HG02943 (cell line): ENCODE results near the gene ACER3.
"Not testable (repeated sequence)": the region's sequence is repeated elsewhere in the genome, so short reads cannot be mapped to it uniquely, and the experiment has no call there.

Experiments used
- ATAC-seq: cut with Tn5 transposase; IDR thresholded peaks from one replicate; pipeline ENCODE4 v1.9.1; 2021; ENCODE audit warnings: mild to moderate bottlenecking, low read depth, moderate library complexity; ENCODE audit not compliant: unreplicated experiment

ACER3 gene

GRCh38 chr11:76978818-76979217, 118.1 kb downstream of the ACER3 start:
- ATAC-seq = no peak

GRCh38 chr11:76980196-76980595, 119.5 kb downstream of the ACER3 start:
- no peak for ATAC-seq

GRCh38 chr11:76984743-76985142, 124.0 kb downstream of the ACER3 start:
- no peak for ATAC-seq

- ATAC-seq = no peak
Observed at GRCh38 chr11:76987203-76987602, 126.5 kb downstream of the ACER3 start.

- ATAC-seq = no peak
Observed at GRCh38 chr11:76990628-76991027, 129.9 kb downstream of the ACER3 start.

GRCh38 chr11:76995081-76995576, 134.4 kb downstream of the ACER3 start:
- ATAC-seq = no peak

- no peak for ATAC-seq
Observed at GRCh38 chr11:76997512-76997911, 136.8 kb downstream of the ACER3 start.

GRCh38 chr11:76999597-76999996, 138.9 kb downstream of the ACER3 start:
- ATAC-seq = no peak

- ATAC-seq = no peak
Observed at GRCh38 chr11:77001613-77002012, 140.9 kb downstream of the ACER3 start.

- ATAC-seq = no peak
Observed at GRCh38 chr11:77002776-77003175, 142.1 kb downstream of the ACER3 start.

GRCh38 chr11:77003963-77004362, 143.2 kb downstream of the ACER3 start:
- no peak for ATAC-seq

- ATAC-seq = no peak
Observed at GRCh38 chr11:77009533-77010160, 148.9 kb downstream of the ACER3 start.

- no peak for ATAC-seq
Observed at GRCh38 chr11:77014669-77015068, 154.0 kb downstream of the ACER3 start.

GRCh38 chr11:77018396-77018924, 157.7 kb downstream of the ACER3 start:
- not testable (repeated sequence) for ATAC-seq

GRCh38 chr11:77019976-77020595, 159.4 kb downstream of the ACER3 start:
- no peak for ATAC-seq

GRCh38 chr11:77020734-77021133, 160.0 kb downstream of the ACER3 start:
- no peak for ATAC-seq

- no peak for ATAC-seq
Observed at GRCh38 chr11:77024745-77025144, 164.0 kb downstream of the ACER3 start.

- ATAC-seq = no peak
Observed at GRCh38 chr11:77026221-77026620, 165.5 kb downstream of the ACER3 start.

- ATAC-seq = no peak
Observed at GRCh38 chr11:77026743-77027142, 166.0 kb downstream of the ACER3 start.

GRCh38 chr11:77027275-77027674, 166.6 kb downstream of the ACER3 start:
- no peak for ATAC-seq

- no peak for ATAC-seq
Observed at GRCh38 chr11:77029829-77030228, 169.1 kb downstream of the ACER3 start.

GRCh38 chr11:77030834-77031414, 170.2 kb downstream of the ACER3 start:
- ATAC-seq = no peak
